Osteocyte (in vitro differentiated cells): Measurements from ENCODE around the gene NCOA7. TPM values are rescaled to one million over a fixed set of nuclear protein-coding genes. Genes with fewer than 3 reads are reported as not detected.

Source experiments
- DNase-seq: peaks from one replicate; pipeline ENCODE4 v3.0.0; 2021; ENCODE audit warnings: mixed read lengths; ENCODE audit not compliant: unreplicated experiment; ENCODE audit errors: extremely low spot score
- H3K27ac Mint-ChIP-seq: one replicate; pipeline ENCODE4 v1.8.0; 2021; ENCODE audit warnings: mild to moderate bottlenecking, mixed read lengths; ENCODE audit not compliant: unreplicated experiment
- H3K27me3 Mint-ChIP-seq: one replicate; pipeline ENCODE4 v1.8.0; 2021; ENCODE audit warnings: mixed read lengths; ENCODE audit not compliant: unreplicated experiment
- H3K36me3 Mint-ChIP-seq: one replicate; pipeline ENCODE4 v1.8.0; 2021; ENCODE audit warnings: mixed read lengths; ENCODE audit not compliant: unreplicated experiment
- H3K4me1 Mint-ChIP-seq: one replicate; pipeline ENCODE4 v1.8.0; 2021; ENCODE audit warnings: mixed read lengths; ENCODE audit not compliant: unreplicated experiment
- H3K4me3 Mint-ChIP-seq: one replicate; pipeline ENCODE4 v1.8.0; 2021; ENCODE audit warnings: mild to moderate bottlenecking, moderate library complexity, mixed read lengths; ENCODE audit not compliant: unreplicated experiment
- H3K9me3 Mint-ChIP-seq: one replicate; pipeline ENCODE4 v1.8.0; 2021; ENCODE audit warnings: mixed read lengths; ENCODE audit not compliant: unreplicated experiment
- CTCF ChIP-seq: fragments of 200-600 bp; sonication (generic); IDR thresholded peaks from 2 replicates; pipeline ENCODE4 v1.5.0; 2021; ENCODE audit warnings: antibody characterized with exemption, mild to moderate bottlenecking, moderate library complexity
- total RNA-seq: library from RNA; stranded (reverse); gene quantifications from 2 replicates; pipeline ENCODE4 v1.2.1, GENCODE V29; 2021

NCOA7 gene
- total RNA-seq, 1 donor from 2014 or later: 65.7 TPM

DNA sequence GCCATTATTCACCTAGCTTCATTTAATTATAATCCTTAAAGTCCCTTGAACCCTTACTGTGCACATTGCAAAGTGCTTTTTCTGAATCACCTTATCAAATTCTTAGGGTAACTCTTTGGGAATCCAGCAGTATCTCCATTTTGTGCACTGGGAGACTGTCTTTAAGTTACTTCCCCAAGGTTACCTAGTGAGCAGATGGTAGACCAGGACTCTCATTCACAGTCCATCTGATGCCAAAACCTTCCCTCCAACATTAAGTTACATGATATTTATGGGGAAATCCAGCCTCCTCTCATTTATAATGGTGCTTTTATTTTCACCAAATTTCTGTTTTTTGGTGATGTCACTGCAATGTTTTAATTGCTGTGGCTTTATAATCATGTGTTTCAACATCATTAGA, 75.7 kb downstream of the NCOA7 start:
- DNase-seq: no peak
- Mint-ChIP-seq H3K9me3 (no peaks in the 10 kb centered on the region), H3K27ac (no peak overlapping the region), H3K36me3 (peaks cover 13% of the 10 kb centered on the region), H3K27me3 (no peaks in the 10 kb centered on the region), H3K4me3 (no peak overlapping the region), H3K4me1 (peaks cover 16% of the 10 kb centered on the region)
- TF ChIP-seq CTCF: no peak

- Mint-ChIP-seq H3K4me3 (no peak overlapping the region), H3K27me3 (no peaks in the 10 kb centered on the region), H3K27ac (no peak overlapping the region), H3K9me3 (no peaks in the 10 kb centered on the region), H3K36me3 (peaks cover 13% of the 10 kb centered on the region), H3K4me1 (peaks cover 27% of the 10 kb centered on the region)
- TF ChIP-seq CTCF: no peak
- DNase-seq: no peak
Measured at GRCh38 chr6:125867483-125867942, 76.8 kb downstream of the NCOA7 start.

- Mint-ChIP-seq H3K27ac (no peak overlapping the region), H3K4me1 (peaks cover 33% of the 10 kb centered on the region), H3K4me3 (no peak overlapping the region), H3K36me3 (peaks cover 13% of the 10 kb centered on the region), H3K9me3 (no peaks in the 10 kb centered on the region), H3K27me3 (no peaks in the 10 kb centered on the region)
- DNase-seq: no peak
- TF ChIP-seq CTCF: no peak
Measured at GRCh38 chr6:125868252-125868651, 77.5 kb downstream of the NCOA7 start.

- H3K4me3 Mint-ChIP-seq: no peak overlapping the region
- no peaks in the 10 kb centered on the region for H3K27me3 Mint-ChIP-seq
- DNase-seq: no peak
- H3K36me3 Mint-ChIP-seq: peaks cover 13% of the 10 kb centered on the region
- TF ChIP-seq CTCF: no peak
- H3K27ac Mint-ChIP-seq: no peak overlapping the region
- H3K4me1 Mint-ChIP-seq: peaks cover 38% of the 10 kb centered on the region
- no peaks in the 10 kb centered on the region for H3K9me3 Mint-ChIP-seq
Measured at GRCh38 chr6:125868678-125869395, 78.1 kb downstream of the NCOA7 start.

DNA sequence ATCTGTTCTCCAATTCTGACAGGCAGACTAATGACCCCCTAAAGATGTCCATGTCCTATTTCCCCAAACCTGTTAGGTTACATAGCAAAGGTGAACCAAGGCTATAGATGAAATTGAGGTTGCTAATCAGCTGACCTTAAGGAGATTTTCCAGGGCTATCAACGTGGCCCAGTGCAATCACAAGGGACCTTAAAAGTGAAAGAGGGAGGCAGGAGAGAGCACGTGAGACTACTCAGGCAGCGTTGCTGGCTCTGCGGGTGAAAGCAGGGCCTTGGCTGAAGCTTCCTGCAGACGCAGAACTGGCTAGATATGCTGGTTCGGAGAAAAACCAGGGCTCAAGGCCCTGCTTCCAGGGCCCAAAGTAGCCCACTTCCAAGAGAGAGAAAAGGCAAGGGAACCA, 78.7 kb downstream of the NCOA7 start:
- H3K4me3 Mint-ChIP-seq: no peak overlapping the region
- H3K36me3 Mint-ChIP-seq: peaks cover 13% of the 10 kb centered on the region
- no peak overlapping the region for H3K27ac Mint-ChIP-seq
- no peaks in the 10 kb centered on the region for H3K9me3 Mint-ChIP-seq
- H3K4me1 Mint-ChIP-seq: peaks cover 38% of the 10 kb centered on the region
- no peaks in the 10 kb centered on the region for H3K27me3 Mint-ChIP-seq
- TF ChIP-seq CTCF: no peak
- no peak for DNase-seq
